BJ (cell line): Measurements from ENCODE around the gene JUND. TPM values are rescaled to one million over a fixed set of nuclear protein-coding genes. Genes with fewer than 3 reads are reported as not detected.

Experiments used
- CTCF ChIA-PET: fragments of 350-600 bp; formaldehyde crosslinking; extraction: SDS; loops from one replicate; lab custom pipeline; 2021; ENCODE audit warnings: antibody characterized with exemption, inconsistent platforms; lab: Yijun Ruan, JAX
- POLR2A ChIA-PET: fragments of 300-600 bp; sonication (Branson Sonifier 250); formaldehyde crosslinking; extraction: SDS; loops from one replicate; lab custom pipeline; 2021; ENCODE audit warnings: antibody characterized with exemption; lab: Charles Lee
- DNase-seq: peaks from one replicate; pipeline ENCODE4 v3.0.0-alpha.2; 2011; ENCODE audit warnings: low read depth
- H3K27me3 ChIP-seq: 2 replicates; pipeline ENCODE4 v1.6.0; 2011; ENCODE audit warnings: low read length; ENCODE audit not compliant: control insufficient read depth, insufficient read depth
- H3K36me3 ChIP-seq: 2 replicates; pipeline ENCODE4 v1.5.1; 2011; ENCODE audit warnings: low read length; ENCODE audit not compliant: control insufficient read depth, insufficient read depth
- H3K4me3 ChIP-seq: 2 replicates; pipeline ENCODE4 v1.5.1; 2011; ENCODE audit warnings: low read depth, mild to moderate bottlenecking, control low read depth, low read length
- polyA plus RNA-seq: library from polyadenylated mRNA; depleted of rRNA; stranded (reverse); fragments of >200 nt; gene quantifications from 2 replicates; pipeline ENCODE4 v1.2.3, GENCODE V29; 2011
- TF ChIP-seq, protein P1 (sequence below): IDR thresholded peaks from 2 replicates; pipeline ENCODE4 v1.5.1; 2011; ENCODE audit warnings: low read depth, mild to moderate bottlenecking, control low read depth, inconsistent platforms, low read length, moderate library complexity; ENCODE audit not compliant: insufficient read depth

Gene JUND
- polyA plus RNA-seq, 1 experiment = 124 TPM

DNA sequence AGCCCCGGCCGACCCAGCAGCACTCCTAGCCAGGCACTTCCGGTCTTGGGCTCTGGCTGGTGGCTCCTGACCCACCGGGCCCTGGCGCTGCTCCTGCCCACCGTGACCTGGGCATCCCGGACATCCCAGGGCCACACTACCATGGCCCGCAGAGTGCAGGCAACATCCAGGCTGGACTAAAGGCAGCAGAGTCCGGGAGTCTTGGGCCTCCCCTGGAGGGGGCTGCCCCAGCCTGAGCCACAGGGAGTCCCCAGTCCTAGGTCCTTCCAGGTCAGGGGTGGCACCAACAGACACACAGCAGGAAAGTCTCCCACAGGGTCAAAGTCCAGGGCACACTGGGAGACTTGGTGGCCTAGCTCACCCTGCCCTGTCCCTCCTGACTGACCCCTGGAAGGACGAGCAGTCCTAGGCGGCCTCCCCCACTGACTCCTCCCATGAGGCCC, 30.7 kb upstream of the JUND start:
- H3K4me3 ChIP-seq = no peak overlapping the region
- no peaks in the 10 kb centered on the region for H3K27me3 ChIP-seq
- CTCF ChIA-PET = interaction anchor here (2.4 kb wide), 1 partner anchor 33 kb away, joined by 13 read pairs; no protein-coding TSS in a partner anchor
- no peak for DNase-seq
- TF ChIP-seq, protein P1, sequence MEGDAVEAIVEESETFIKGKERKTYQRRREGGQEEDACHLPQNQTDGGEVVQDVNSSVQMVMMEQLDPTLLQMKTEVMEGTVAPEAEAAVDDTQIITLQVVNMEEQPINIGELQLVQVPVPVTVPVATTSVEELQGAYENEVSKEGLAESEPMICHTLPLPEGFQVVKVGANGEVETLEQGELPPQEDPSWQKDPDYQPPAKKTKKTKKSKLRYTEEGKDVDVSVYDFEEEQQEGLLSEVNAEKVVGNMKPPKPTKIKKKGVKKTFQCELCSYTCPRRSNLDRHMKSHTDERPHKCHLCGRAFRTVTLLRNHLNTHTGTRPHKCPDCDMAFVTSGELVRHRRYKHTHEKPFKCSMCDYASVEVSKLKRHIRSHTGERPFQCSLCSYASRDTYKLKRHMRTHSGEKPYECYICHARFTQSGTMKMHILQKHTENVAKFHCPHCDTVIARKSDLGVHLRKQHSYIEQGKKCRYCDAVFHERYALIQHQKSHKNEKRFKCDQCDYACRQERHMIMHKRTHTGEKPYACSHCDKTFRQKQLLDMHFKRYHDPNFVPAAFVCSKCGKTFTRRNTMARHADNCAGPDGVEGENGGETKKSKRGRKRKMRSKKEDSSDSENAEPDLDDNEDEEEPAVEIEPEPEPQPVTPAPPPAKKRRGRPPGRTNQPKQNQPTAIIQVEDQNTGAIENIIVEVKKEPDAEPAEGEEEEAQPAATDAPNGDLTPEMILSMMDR = no peak
- POLR2A ChIA-PET = no interaction called here
- H3K36me3 ChIP-seq = peaks cover 14% of the 10 kb centered on the region

GRCh38 chr19:18311502-18312091, 30.2 kb upstream of the JUND start:
- POLR2A ChIA-PET = no interaction called here
- Histone ChIP-seq H3K36me3 (peaks cover 14% of the 10 kb centered on the region), H3K27me3 (no peaks in the 10 kb centered on the region), H3K4me3 (no peak overlapping the region)
- DNase-seq = no peak
- TF ChIP-seq, protein P1 = no peak
- CTCF ChIA-PET = no interaction called here

DNA sequence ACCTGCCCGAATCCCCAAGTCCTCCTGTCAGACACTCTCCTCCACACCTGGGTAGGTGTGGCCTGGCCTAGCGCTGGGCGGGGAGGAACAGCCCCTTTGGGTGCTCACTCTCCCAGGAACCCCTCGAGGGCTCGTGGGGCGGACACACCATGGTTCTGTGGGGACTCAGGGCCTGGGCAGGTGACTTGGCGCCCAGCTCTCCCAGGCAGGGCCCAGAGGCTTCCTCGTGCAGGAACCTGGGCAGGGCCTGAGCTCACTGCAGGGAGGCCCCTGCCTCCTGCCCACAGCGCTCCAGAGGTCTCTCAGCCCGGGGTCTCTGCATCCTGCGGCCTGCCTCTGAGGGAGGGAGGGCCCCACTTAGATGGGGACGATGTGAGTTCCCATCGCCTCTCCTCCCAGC, 29.5 kb upstream of the JUND start:
- H3K27me3 ChIP-seq = no peaks in the 10 kb centered on the region
- TF ChIP-seq, protein P1 = no peak
- H3K4me3 ChIP-seq = no peak overlapping the region
- no peak for DNase-seq
- ChIA-PET CTCF (interaction anchor here (1.3 to 2.2 kb wide), 2 partner anchors 18 to 31 kb away, joined by 3 to 8 read pairs; no protein-coding TSS in a partner anchor), POLR2A (no interaction called here)
- H3K36me3 ChIP-seq = peaks cover 14% of the 10 kb centered on the region

- TF ChIP-seq, protein P1 = no peak
- no peak for DNase-seq
- ChIA-PET POLR2A (no interaction called here), CTCF (interaction anchor here (1.0 to 2.2 kb wide), 3 partner anchors 13 to 31 kb away, joined by 3 to 8 read pairs (median 4); partner anchors contain the start of gene LSM4)
- H3K27me3 ChIP-seq = no peaks in the 10 kb centered on the region
- H3K4me3 ChIP-seq = no peak overlapping the region
- H3K36me3 ChIP-seq = peaks cover 11% of the 10 kb centered on the region
These were observed 28.9 kb upstream of the JUND start for GRCh38 chr19:18310118-18310909.

DNA sequence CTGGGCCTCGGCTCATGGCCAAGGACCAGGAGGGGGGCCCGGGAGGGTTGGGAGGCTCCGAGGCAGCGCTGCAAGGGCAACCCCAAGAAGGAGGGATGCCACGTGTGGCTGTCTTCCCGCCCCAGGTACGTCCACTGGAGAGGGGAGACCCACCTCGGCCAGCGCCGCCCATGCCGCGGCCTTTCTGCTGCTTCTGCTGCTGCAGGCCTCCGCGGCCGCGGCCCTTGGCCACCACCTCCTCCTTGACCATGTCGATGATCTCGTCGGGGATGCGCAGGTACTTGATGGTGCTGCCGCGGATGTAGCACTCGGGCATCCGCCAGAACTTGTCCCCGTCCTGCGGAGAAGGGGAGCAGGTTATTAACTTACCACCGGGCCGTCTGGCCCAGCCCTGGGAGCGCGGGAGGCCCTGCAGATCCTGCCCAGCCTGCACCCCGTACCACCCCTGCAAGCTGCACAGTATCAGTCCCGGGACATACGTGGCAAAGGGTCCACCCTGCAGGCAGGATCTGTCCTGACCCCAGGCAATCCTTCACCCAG, 28.2 kb upstream of the JUND start:
- no peaks in the 10 kb centered on the region for H3K27me3 ChIP-seq
- H3K36me3 ChIP-seq = peaks cover 11% of the 10 kb centered on the region
- CTCF ChIA-PET = interaction anchor here (1.0 to 2.2 kb wide), 3 partner anchors 13 to 30 kb away, joined by 3 to 8 read pairs (median 4); partner anchors contain the start of gene LSM4

More for the DNA sequence above, 28.2 kb upstream of the JUND start:
- TF ChIP-seq, protein P1 = no peak
- no peak overlapping the region for H3K4me3 ChIP-seq
- POLR2A ChIA-PET = no interaction called here
- DNase-seq = no peak
